HepG2 (cell line): ENCODE data around the gene NTF3. TPM values are rescaled to one million over a fixed set of nuclear protein-coding genes. Genes with fewer than 3 reads are reported as not detected.

Experiments
- ATAC-seq: fragments of 200-7000 bp; cut with Tn5 transposase; 3 replicates; pipeline ENCODE4 v1.9.1; 2020; ENCODE audit warnings: mild to moderate bottlenecking, moderate library complexity
- BruUV-seq: library from RNA; stranded (reverse); fragments of 400-500 nt; replicated peaks from 2 replicates; lab custom pipeline; 2021; lab: Mats Ljungman, UMichigan
- CTCF ChIA-PET: fragments of 300-600 bp; formaldehyde crosslinking; extraction: SDS; loops from one replicate; lab custom pipeline; 2021; ENCODE audit warnings: low total read pairs, inconsistent platforms, low intra/inter-chr PET ratio; lab: Yijun Ruan, JAX
- POLR2A ChIA-PET: fragments of 350-600 bp; sonication (Branson Sonifier 250); formaldehyde crosslinking; loops from one replicate; lab custom pipeline; 2020; ENCODE audit warnings: antibody characterized with exemption, inconsistent platforms; lab: Yijun Ruan, JAX
- DNase-seq: peaks from one replicate; pipeline ENCODE4 v3.0.0-alpha.2; 2015; ENCODE audit warnings: low spot score
- FAIRE-seq: peaks from 3 replicates; lab custom pipeline; 2011; peaks lifted over from hg19 to GRCh38; lab: Jason Lieb, UNC
- H2AFZ ChIP-seq: one replicate; pipeline ENCODE4 v1.6.1; 2011; ENCODE audit warnings: low read length, inconsistent platforms
- H3K27ac ChIP-seq: fragments of 300-600 bp; 3 replicates; pipeline ENCODE4 v1.8.0; 2011; ENCODE audit warnings: mixed run types, mild to moderate bottlenecking, mixed read lengths, low read length, inconsistent platforms; ENCODE audit not compliant: insufficient read depth; ENCODE audit errors: extremely low read length
- H3K27me3 ChIP-seq, 2 experiments: fragments of 200-600 bp in 1 of 2; 2 replicates in 1 of 2; 3 replicates in 1 of 2; pipeline versions ENCODE4 v1.6.0 to v1.8.0; 2011; ENCODE audit warnings: low read length in 2 of 2, mild to moderate bottlenecking in 2 of 2, moderate library complexity in 2 of 2, inconsistent platforms in 1 of 2; ENCODE audit not compliant: insufficient read depth in 2 of 2, control insufficient read depth in 1 of 2
- H3K36me3 ChIP-seq, 2 experiments: fragments of 200-600 bp in 1 of 2; replicated peaks in 1 of 2; 2 replicates in 1 of 2; 3 replicates in 1 of 2; pipeline versions ENCODE4 v1.5.1 to v1.8.0; 2011; ENCODE audit warnings: low read length in 2 of 2, inconsistent platforms in 1 of 2; ENCODE audit not compliant: insufficient read depth in 2 of 2, control insufficient read depth in 1 of 2
- H3K4me1 ChIP-seq: 2 replicates; pipeline ENCODE4 v1.5.1; 2012; ENCODE audit warnings: low read length, inconsistent platforms; ENCODE audit not compliant: insufficient read depth
- H3K4me2 ChIP-seq: 2 replicates; pipeline ENCODE4 v1.6.0; 2011; ENCODE audit warnings: low read depth, low read length, inconsistent platforms
- H3K4me3 ChIP-seq, 3 experiments: fragments of 200-600 bp in 1 of 3; sonication (generic), shearing (Covaris generic) in 1 of 3; replicated peaks in 1 of 3; 2 replicates each; pipeline ENCODE4 v1.5.1; 2011 to 2016; ENCODE audit warnings: low read length in 3 of 3, inconsistent platforms in 2 of 3, low read depth in 2 of 3, mild to moderate bottlenecking in 2 of 3, control low read depth in 1 of 3, mixed read lengths in 1 of 3; ENCODE audit not compliant: insufficient read depth in 1 of 3
- H3K79me2 ChIP-seq: one replicate; pipeline ENCODE4 v1.6.1; 2011; ENCODE audit warnings: low read length, inconsistent platforms; ENCODE audit not compliant: insufficient read depth
- H3K9ac ChIP-seq: 2 replicates; pipeline ENCODE4 v1.6.0; 2011; ENCODE audit warnings: mild to moderate bottlenecking, low read depth, low read length, inconsistent platforms; ENCODE audit not compliant: insufficient read depth
- H3K9me3 ChIP-seq: 2 replicates; pipeline ENCODE4 v1.5.1; 2012; ENCODE audit warnings: mild to moderate bottlenecking, low read length
- H4K20me1 ChIP-seq: 2 replicates; pipeline ENCODE4 v1.6.0; 2011; ENCODE audit warnings: inconsistent platforms, mild to moderate bottlenecking, low read length, moderate library complexity; ENCODE audit not compliant: insufficient read depth
- FOSL2 ChIP-seq: sonication (generic); formaldehyde crosslinking; IDR thresholded peaks from 2 replicates; pipeline ENCODE4 v1.4.0; 2020; ENCODE audit warnings: missing genetic modification reagents
- MEIS2 ChIP-seq: sonication (generic); formaldehyde crosslinking; IDR thresholded peaks from 2 replicates; pipeline ENCODE4 v1.9.0; 2021; ENCODE audit warnings: mild to moderate bottlenecking, missing genetic modification reagents
- MTA1 ChIP-seq: sonication (generic); formaldehyde crosslinking; IDR thresholded peaks from 2 replicates; pipeline ENCODE4 v1.4.0; 2020; ENCODE audit warnings: missing genetic modification reagents, mild to moderate bottlenecking, borderline replicate concordance
- RARA ChIP-seq: IDR thresholded peaks from 2 replicates; pipeline ENCODE4 v1.6.1; 2016; ENCODE audit warnings: missing genetic modification reagents, missing compliant biosample characterization
- SMC3 ChIP-seq: IDR thresholded peaks from 2 replicates; pipeline ENCODE4 v1.6.1; 2011; ENCODE audit warnings: low read length, improper control_type of control experiment
- ZBTB8A ChIP-seq: sonication (generic); formaldehyde crosslinking; IDR thresholded peaks from 2 replicates; pipeline ENCODE4 v1.4.0; 2020; ENCODE audit warnings: mild to moderate bottlenecking, low read depth, missing genetic modification reagents, borderline replicate concordance
- ZNF496 ChIP-seq: sonication (generic); formaldehyde crosslinking; IDR thresholded peaks from 2 replicates; pipeline ENCODE4 v1.8.1; 2023; ENCODE audit warnings: mild to moderate bottlenecking, moderate library complexity, missing genetic modification reagents; ENCODE audit not compliant: insufficient replicate concordance
- ZNF556 ChIP-seq: sonication (generic); formaldehyde crosslinking; IDR thresholded peaks from 2 replicates; pipeline ENCODE4 v1.4.0; 2020; ENCODE audit warnings: mild to moderate bottlenecking, missing genetic modification reagents, borderline replicate concordance
- ZNF598 ChIP-seq: sonication (generic); formaldehyde crosslinking; IDR thresholded peaks from 2 replicates; pipeline ENCODE4 v1.5.1; 2020; ENCODE audit warnings: mild to moderate bottlenecking, missing genetic modification reagents, borderline replicate concordance
- ZNF652 ChIP-seq: IDR thresholded peaks from 2 replicates; pipeline ENCODE4 v1.6.1; 2016; ENCODE audit warnings: low read depth, borderline replicate concordance
- WGBS: methylation state at CpG from one replicate; pipeline ENCODE4 v1.1.6; 2017; ENCODE audit warnings: low lambda C conversion rate; 5-methylcytosine and 5-hydroxymethylcytosine counted together
- in situ Hi-C: cut with HindIII; loops from 2 replicates; pipeline ENCODE4 v1.10.0; 2017; ENCODE audit warnings: low pct_unique_long_range_greater_than_20kb; ENCODE audit not compliant: extremely low pct_ligation_motif_present
- intact Hi-C: fragments of 100-400 bp; cut with micrococcal nuclease; formaldehyde crosslinking; loops from one replicate; pipeline ENCODE4 v1.10.0; 2022; ENCODE audit not compliant: unreplicated experiment
- polyA plus RNA-seq, 8 experiments: library from polyadenylated mRNA; depleted of rRNA in 3 of 8; stranded (reverse) in 7 of 8; unstranded in 1 of 8; fragments of >200 nt; fragmentation: Illumina TruSeq in 4 of 8; extraction: Trizol in 4 of 8; gene quantifications; 2 replicates each; pipeline versions ENCODE4 v1.2.1 to v1.2.3, GENCODE V29; 2011 to 2016; ENCODE audit warnings: low read depth in 4 of 8, missing spikeins in 1 of 8, mixed read lengths in 1 of 8; ENCODE audit not compliant: insufficient read depth in 1 of 8
- total RNA-seq, 5 experiments: library from RNA; depleted of rRNA; stranded (reverse); fragments of >200 nt; fragmentation: Illumina TruSeq; extraction: Trizol; gene quantifications; 2 replicates each; pipeline ENCODE4 v1.2.3, GENCODE V29; 2016; ENCODE audit warnings: low read depth in 1 of 5
- TF ChIP-seq, protein P1 (sequence below): sonication (generic); formaldehyde crosslinking; conservative IDR thresholded peaks from 2 replicates; pipeline ENCODE4 v1.4.0; 2020; ENCODE audit warnings: missing genetic modification reagents
- TF ChIP-seq, protein P2 (sequence below): sonication (generic); formaldehyde crosslinking; IDR thresholded peaks from 2 replicates; pipeline ENCODE4 v1.4.0; 2020; ENCODE audit warnings: missing genetic modification reagents

The NTF3 gene
- total and polyA plus RNA-seq, 2 of the 13 experiments (the other 11 are each of a cell fraction or from before 2014, with no cell fraction given), result not detected

DNA sequence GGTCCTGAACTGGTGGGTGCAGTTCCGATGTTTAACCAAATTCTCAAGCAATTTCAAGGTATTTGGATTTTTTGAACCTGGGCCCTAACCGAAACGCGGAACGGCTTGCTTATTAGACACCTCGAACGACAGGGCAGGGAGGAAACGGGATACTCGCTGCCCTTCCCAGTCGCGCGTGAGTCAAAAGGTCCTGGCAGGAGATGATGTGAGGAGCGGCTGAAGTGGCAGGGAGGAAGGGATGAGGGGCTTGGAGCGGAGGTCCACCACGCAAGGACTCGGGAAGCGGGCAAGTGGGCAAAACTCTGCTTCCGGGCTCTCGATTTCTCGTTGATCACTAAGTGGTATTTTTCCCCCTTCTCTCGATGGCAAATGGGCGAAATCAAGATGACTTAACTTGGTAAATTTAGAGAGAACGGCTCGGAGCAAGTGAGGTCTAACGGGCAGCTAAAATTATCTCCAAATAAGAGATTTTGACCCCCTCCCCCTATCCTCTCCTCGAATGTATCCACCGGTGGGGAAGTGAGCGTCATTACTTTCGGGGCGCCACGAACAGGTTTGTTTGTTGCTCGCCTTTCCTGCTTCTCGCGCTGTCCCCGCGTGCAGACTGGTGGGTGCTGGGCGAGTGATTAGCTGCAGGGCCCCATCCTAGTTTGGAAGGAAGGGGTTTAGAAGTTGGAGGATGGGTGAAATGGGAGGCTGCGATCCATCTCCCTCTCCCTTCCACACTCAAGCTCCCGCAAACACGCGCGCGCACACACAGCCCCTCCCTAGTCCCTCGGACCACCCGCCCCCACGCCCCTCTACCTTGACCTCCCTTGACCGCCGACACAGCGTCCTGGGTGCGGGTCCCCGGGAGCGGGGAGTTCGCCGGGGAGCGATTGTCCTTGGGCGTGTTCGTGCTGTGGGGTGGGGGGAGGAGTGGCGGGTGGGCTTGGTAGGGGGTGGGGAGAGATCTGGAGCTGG lies 986 bp upstream of the NTF3 start (continued):
- TF ChIP-seq RARA (CRISPR knock-in tag) (no peak), ZNF496 (CRISPR knock-in tag) (no peak), FOSL2 (CRISPR knock-in tag) (no peak), MTA1 (no peak)
- TF ChIP-seq, all 625 proteins: peak for 0

DNA sequence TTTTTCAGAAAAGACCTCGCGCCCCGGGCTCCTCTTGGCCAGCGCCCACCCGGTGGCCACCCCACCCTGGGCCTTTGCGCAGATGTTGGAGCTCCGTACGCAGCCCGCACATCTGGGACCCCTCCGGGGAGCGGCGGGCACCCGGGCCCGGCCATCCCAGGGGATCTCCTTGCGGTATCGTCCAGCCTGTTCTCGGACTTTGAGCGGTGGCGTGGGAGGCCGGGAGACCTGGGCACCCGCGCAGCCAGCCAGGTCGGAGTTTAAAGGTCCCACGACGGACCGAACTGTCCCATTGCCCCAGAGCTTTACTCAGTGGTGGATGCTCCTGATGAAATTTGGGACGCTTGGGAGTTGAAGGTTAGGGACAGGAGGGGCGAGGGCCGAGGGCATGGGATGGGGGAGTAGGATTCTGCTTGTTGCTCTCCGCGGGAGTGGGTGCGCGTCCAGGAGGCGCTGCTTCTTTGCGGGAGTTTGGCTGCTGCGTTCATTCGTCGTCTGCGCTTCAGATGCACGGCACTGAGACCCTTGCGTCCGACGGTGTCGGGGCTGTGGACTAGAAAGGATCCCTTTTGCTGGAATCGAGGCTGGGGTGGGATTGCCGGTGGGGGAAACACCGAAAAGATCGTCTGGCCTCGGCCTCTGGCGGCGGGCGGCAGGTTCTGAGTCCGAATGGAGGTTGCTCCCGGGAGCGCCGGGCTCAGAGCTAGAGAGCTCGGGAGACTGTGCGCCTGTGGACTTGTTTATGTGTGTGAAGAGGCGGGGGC lies 1.4 kb downstream of the NTF3 start:
- no peak for FAIRE-seq
- TF ChIP-seq, protein P1, sequence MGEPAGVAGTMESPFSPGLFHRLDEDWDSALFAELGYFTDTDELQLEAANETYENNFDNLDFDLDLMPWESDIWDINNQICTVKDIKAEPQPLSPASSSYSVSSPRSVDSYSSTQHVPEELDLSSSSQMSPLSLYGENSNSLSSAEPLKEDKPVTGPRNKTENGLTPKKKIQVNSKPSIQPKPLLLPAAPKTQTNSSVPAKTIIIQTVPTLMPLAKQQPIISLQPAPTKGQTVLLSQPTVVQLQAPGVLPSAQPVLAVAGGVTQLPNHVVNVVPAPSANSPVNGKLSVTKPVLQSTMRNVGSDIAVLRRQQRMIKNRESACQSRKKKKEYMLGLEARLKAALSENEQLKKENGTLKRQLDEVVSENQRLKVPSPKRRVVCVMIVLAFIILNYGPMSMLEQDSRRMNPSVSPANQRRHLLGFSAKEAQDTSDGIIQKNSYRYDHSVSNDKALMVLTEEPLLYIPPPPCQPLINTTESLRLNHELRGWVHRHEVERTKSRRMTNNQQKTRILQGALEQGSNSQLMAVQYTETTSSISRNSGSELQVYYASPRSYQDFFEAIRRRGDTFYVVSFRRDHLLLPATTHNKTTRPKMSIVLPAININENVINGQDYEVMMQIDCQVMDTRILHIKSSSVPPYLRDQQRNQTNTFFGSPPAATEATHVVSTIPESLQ (CRISPR knock-in tag), result no peak
- TF ChIP-seq ZBTB8A (CRISPR knock-in tag), result no peak
- TF ChIP-seq SMC3, result no peak
- no peak for TF ChIP-seq ZNF598 (CRISPR knock-in tag)
- TF ChIP-seq, protein P2, sequence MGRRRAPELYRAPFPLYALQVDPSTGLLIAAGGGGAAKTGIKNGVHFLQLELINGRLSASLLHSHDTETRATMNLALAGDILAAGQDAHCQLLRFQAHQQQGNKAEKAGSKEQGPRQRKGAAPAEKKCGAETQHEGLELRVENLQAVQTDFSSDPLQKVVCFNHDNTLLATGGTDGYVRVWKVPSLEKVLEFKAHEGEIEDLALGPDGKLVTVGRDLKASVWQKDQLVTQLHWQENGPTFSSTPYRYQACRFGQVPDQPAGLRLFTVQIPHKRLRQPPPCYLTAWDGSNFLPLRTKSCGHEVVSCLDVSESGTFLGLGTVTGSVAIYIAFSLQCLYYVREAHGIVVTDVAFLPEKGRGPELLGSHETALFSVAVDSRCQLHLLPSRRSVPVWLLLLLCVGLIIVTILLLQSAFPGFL (CRISPR knock-in tag), result no peak
- TF ChIP-seq MEIS2, result no peak
- no peak for TF ChIP-seq ZNF556
- no peak for TF ChIP-seq ZNF652 (CRISPR knock-in tag)
- TF ChIP-seq, all 625 proteins: peak for 0
- no peak overlapping the region for H3K27ac ChIP-seq
- no TSS peak for BruUV-seq
- no peak overlapping the region for H2AFZ ChIP-seq
- in situ Hi-C loops (no loop called here), intact Hi-C loops (no loop called here)
- no peak overlapping the region for H3K4me3 ChIP-seq
- no peaks in the 10 kb centered on the region for H3K79me2 ChIP-seq
- 16% methylated on average over 19 of the region's 59 CpGs for WGBS
- no peaks in the 10 kb centered on the region for H4K20me1 ChIP-seq
- CTCF ChIA-PET, result no interaction called here
- H3K9ac ChIP-seq, result no peak overlapping the region
- no peak for ATAC-seq
- H3K36me3 ChIP-seq, result no peaks in the 10 kb centered on the region
- H3K4me1 ChIP-seq, result no peaks in the 10 kb centered on the region
- POLR2A ChIA-PET, result no interaction called here
- H3K4me2 ChIP-seq, result no peak overlapping the region
- DNase-seq, result no peak
- H3K27me3 ChIP-seq, result peaks cover 6 to 36% of the 10 kb centered on the region in 2 experiments; a peak in 4 of 5 replicates
- H3K9me3 ChIP-seq, result no peaks in the 10 kb centered on the region
